GM12878 (cell line): Measurements from ENCODE around the gene MLST8. TPM values are rescaled to one million over a fixed set of nuclear protein-coding genes. Genes with fewer than 3 reads are reported as not detected.

Experiments used
- ATAC-seq: fragments of 200-7000 bp; cut with Tn5 transposase; 3 replicates; pipeline ENCODE4 v1.9.1; 2020; ENCODE audit warnings: mild to moderate bottlenecking, moderate library complexity
- BruUV-seq: library from RNA; stranded (reverse); fragments of 400-500 nt; replicated peaks from 2 replicates; lab custom pipeline; 2021; lab: Mats Ljungman, UMichigan
- CTCF ChIA-PET: fragments of 300-600 bp; sonication (Branson Sonifier 250); formaldehyde crosslinking; extraction: SDS; loops from one replicate; lab custom pipeline; 2021; ENCODE audit warnings: inconsistent platforms; lab: Yijun Ruan, JAX
- POLR2A ChIA-PET: fragments of 350-600 bp; formaldehyde crosslinking; extraction: SDS; loops from one replicate; lab custom pipeline; 2021; ENCODE audit warnings: inconsistent platforms; lab: Charles Lee
- RAD21 ChIA-PET: fragments of 300-600 bp; sonication (Branson Sonifier 250); formaldehyde crosslinking; loops from one replicate; lab custom pipeline; 2023; ENCODE audit warnings: antibody characterized with exemption; ENCODE audit not compliant: unreplicated experiment; lab: Charles Lee
- SMC1A ChIA-PET: fragments of 300-600 bp; sonication (Branson Sonifier 250); formaldehyde crosslinking; loops from one replicate; lab custom pipeline; 2023; ENCODE audit not compliant: unreplicated experiment, uncharacterized antibody; lab: Charles Lee
- DNase-seq: peaks from one replicate; pipeline ENCODE4 v3.0.0-alpha.2; 2011; ENCODE audit warnings: low read depth, low spot score
- FAIRE-seq: peaks from 3 replicates; lab custom pipeline; 2011; peaks lifted over from hg19 to GRCh38; lab: Jason Lieb, UNC
- H2AFZ ChIP-seq: 2 replicates; pipeline ENCODE4 v1.6.0; 2011; ENCODE audit warnings: low read depth, low read length, control low read depth; ENCODE audit not compliant: control insufficient read depth
- H3K27ac ChIP-seq: 2 replicates; pipeline ENCODE4 v1.5.1; 2011; ENCODE audit warnings: control low read depth; ENCODE audit not compliant: control insufficient read depth, insufficient read depth
- H3K27me3 ChIP-seq, 2 experiments: replicated peaks in 1 of 2; 2 replicates each; pipeline versions ENCODE4 v1.6.0 to v1.6.1; 2011; ENCODE audit warnings: low read length in 1 of 2; ENCODE audit not compliant: control insufficient read depth in 2 of 2, insufficient read depth in 2 of 2
- H3K36me3 ChIP-seq, 2 experiments: 2 replicates each; pipeline ENCODE4 v1.5.1; 2011; ENCODE audit warnings: low read length in 1 of 2; ENCODE audit not compliant: control insufficient read depth in 2 of 2, insufficient read depth in 2 of 2
- H3K4me1 ChIP-seq: 2 replicates; pipeline ENCODE4 v1.6.1; 2011; ENCODE audit warnings: mild to moderate bottlenecking, low read length, moderate library complexity, mixed read lengths; ENCODE audit not compliant: control insufficient read depth, insufficient read depth
- H3K4me2 ChIP-seq: 2 replicates; pipeline ENCODE4 v1.6.0; 2011; ENCODE audit warnings: control low read depth; ENCODE audit not compliant: control insufficient read depth, insufficient read depth
- H3K4me3 ChIP-seq: fragments of 200-600 bp; sonication (generic); 2 replicates; pipeline ENCODE4 v1.5.1; 2016
- H3K79me2 ChIP-seq: 2 replicates; pipeline ENCODE4 v1.6.0; 2011; ENCODE audit warnings: low read length; ENCODE audit not compliant: control insufficient read depth, insufficient read depth
- H3K9ac ChIP-seq: 2 replicates; pipeline ENCODE4 v1.8.0; 2011; ENCODE audit warnings: low read length, control low read depth, mixed read lengths; ENCODE audit not compliant: control insufficient read depth, insufficient read depth
- H3K9me3 ChIP-seq: replicated peaks from 3 replicates; pipeline ENCODE4 v1.5.1; 2011; ENCODE audit warnings: mild to moderate bottlenecking, low read length; ENCODE audit not compliant: control insufficient read depth, insufficient read depth
- H4K20me1 ChIP-seq: 2 replicates; pipeline ENCODE4 v1.6.0; 2011; ENCODE audit not compliant: control insufficient read depth, insufficient read depth
- BACH1 ChIP-seq: fragments of 450-650 bp; IDR thresholded peaks from 2 replicates; pipeline ENCODE4 v1.6.1; 2017; ENCODE audit warnings: mild to moderate bottlenecking, borderline replicate concordance
- MTA2 ChIP-seq: fragments of 450-650 bp; IDR thresholded peaks from 2 replicates; pipeline ENCODE4 v1.6.1; 2016; ENCODE audit warnings: low read depth, mild to moderate bottlenecking, moderate library complexity
- MXI1 ChIP-seq: fragments of 150-350 bp; IDR thresholded peaks from 2 replicates; pipeline ENCODE4 v1.6.1; 2011; ENCODE audit warnings: low read depth, mild to moderate bottlenecking, inconsistent platforms, low read length, improper control_type of control experiment
- NR2C1 ChIP-seq: fragments of 450-650 bp; IDR thresholded peaks from 2 replicates; pipeline ENCODE4 v1.6.1; 2017; ENCODE audit warnings: antibody characterized with exemption, mild to moderate bottlenecking, moderate library complexity
- NR2C2 ChIP-seq: IDR thresholded peaks from 2 replicates; pipeline ENCODE4 v1.6.1; 2011; ENCODE audit warnings: borderline replicate concordance, low read depth; ENCODE audit not compliant: control insufficient read depth, insufficient read length
- NR2F1 ChIP-seq: fragments of 450-650 bp; conservative IDR thresholded peaks from 2 replicates; pipeline ENCODE4 v1.6.1; 2017; ENCODE audit warnings: mild to moderate bottlenecking
- RUNX3 ChIP-seq: IDR thresholded peaks from 2 replicates; pipeline ENCODE4 v1.6.1; 2012; ENCODE audit warnings: low read length, inconsistent platforms
- TARDBP ChIP-seq: IDR thresholded peaks from 2 replicates; pipeline ENCODE4 v1.6.1; 2016; ENCODE audit warnings: borderline replicate concordance
- WGBS: methylation state at CpG from one replicate; pipeline ENCODE4 v1.1.6; 2016; ENCODE audit warnings: low lambda C conversion rate; ENCODE audit not compliant: insufficient replicate concordance, insufficient coverage; ENCODE audit errors: missing lambda C conversion rate; 5-methylcytosine and 5-hydroxymethylcytosine counted together
- in situ Hi-C: fragments of 300-500 bp; cut with MboI; formaldehyde crosslinking; loops from 9 replicates; pipeline ENCODE4 v1.14.3; 2018; ENCODE audit warnings: mixed read lengths
- intact Hi-C: fragments of 100-400 bp; cut with micrococcal nuclease; formaldehyde crosslinking; loops from one replicate; pipeline ENCODE4 v1.14.2; 2022; ENCODE audit not compliant: unreplicated experiment
- polyA plus RNA-seq, 11 experiments: library from polyadenylated mRNA; depleted of rRNA in 4 of 11; unstranded in 6 of 11; stranded (reverse) in 5 of 11; fragments of >200 nt; fragmentation: Nextera tagmentation in 4 of 11; fragmentation: Illumina TruSeq in 1 of 11; extraction: Ambion mirVana in 4 of 11; extraction: Trizol in 1 of 11; gene quantifications; 1 replicate in 1 of 11; 2 replicates in 10 of 11; pipeline versions ENCODE4 v1.2.1 to v1.2.3, GENCODE V29; 2011 to 2016; ENCODE audit warnings: inconsistent platforms in 2 of 11, missing spikeins in 2 of 11, low read depth in 1 of 11
- total RNA-seq, 4 experiments: library from RNA; depleted of rRNA in 3 of 4; stranded (reverse); fragments of >200 nt in 3 of 4; fragmentation: Illumina TruSeq in 1 of 4; extraction: Trizol in 1 of 4; gene quantifications; 2 replicates each; pipeline versions ENCODE4 v1.2.1 to v1.2.3, GENCODE V29; 2013 to 2021
- TF ChIP-seq, protein P1 (sequence below): fragments of 450-650 bp; IDR thresholded peaks from 2 replicates; pipeline ENCODE4 v1.6.1; 2017; ENCODE audit warnings: mild to moderate bottlenecking, moderate library complexity

The MLST8 gene
- total and polyA plus RNA-seq, 10 of the 15 experiments (the other 5 are each of a cell fraction or from before 2014, with no cell fraction given) = 1.0 to 114 (median 64.2) TPM

GRCh38 chr16:2205967-2206313 lies 686 bp downstream of the MLST8 start:
- ChIA-PET SMC1A (no interaction called here), POLR2A (interaction anchor here (0.9 to 1.5 kb wide), 3 partner anchors 9 to 46 kb away, joined by 4 to 5 read pairs (median 4); partner anchors contain the start of genes ECI1 and PGP), RAD21 (interaction anchor here (1.5 kb wide), 1 partner anchor 9 kb away, joined by 3 read pairs; the partner anchor contains the start of gene PGP), CTCF (interaction anchor here (1.3 kb wide), 1 partner anchor 9 kb away, joined by 6 read pairs; the partner anchor contains the start of gene PGP)
- TF ChIP-seq, protein P1, sequence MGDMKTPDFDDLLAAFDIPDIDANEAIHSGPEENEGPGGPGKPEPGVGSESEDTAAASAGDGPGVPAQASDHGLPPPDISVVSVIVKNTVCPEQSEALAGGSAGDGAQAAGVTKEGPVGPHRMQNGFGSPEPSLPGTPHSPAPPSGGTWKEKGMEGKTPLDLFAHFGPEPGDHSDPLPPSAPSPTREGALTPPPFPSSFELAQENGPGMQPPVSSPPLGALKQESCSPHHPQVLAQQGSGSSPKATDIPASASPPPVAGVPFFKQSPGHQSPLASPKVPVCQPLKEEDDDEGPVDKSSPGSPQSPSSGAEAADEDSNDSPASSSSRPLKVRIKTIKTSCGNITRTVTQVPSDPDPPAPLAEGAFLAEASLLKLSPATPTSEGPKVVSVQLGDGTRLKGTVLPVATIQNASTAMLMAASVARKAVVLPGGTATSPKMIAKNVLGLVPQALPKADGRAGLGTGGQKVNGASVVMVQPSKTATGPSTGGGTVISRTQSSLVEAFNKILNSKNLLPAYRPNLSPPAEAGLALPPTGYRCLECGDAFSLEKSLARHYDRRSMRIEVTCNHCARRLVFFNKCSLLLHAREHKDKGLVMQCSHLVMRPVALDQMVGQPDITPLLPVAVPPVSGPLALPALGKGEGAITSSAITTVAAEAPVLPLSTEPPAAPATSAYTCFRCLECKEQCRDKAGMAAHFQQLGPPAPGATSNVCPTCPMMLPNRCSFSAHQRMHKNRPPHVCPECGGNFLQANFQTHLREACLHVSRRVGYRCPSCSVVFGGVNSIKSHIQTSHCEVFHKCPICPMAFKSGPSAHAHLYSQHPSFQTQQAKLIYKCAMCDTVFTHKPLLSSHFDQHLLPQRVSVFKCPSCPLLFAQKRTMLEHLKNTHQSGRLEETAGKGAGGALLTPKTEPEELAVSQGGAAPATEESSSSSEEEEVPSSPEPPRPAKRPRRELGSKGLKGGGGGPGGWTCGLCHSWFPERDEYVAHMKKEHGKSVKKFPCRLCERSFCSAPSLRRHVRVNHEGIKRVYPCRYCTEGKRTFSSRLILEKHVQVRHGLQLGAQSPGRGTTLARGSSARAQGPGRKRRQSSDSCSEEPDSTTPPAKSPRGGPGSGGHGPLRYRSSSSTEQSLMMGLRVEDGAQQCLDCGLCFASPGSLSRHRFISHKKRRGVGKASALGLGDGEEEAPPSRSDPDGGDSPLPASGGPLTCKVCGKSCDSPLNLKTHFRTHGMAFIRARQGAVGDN = no peak
- peak; percentile 90 for TF ChIP-seq NR2C1
- 0 out of 2 replicates have a peak, but pooled peaks have one; percentile 19 for TF ChIP-seq MTA2
- peak; percentile 65 for TF ChIP-seq NR2C2
- TF ChIP-seq MXI1 = 0 out of 2 replicates have a peak, but pooled peaks have one; percentile 12
- no peak for TF ChIP-seq BACH1
- peak; percentile 97 for TF ChIP-seq NR2F1
- no peak for TF ChIP-seq RUNX3
- TF ChIP-seq TARDBP = no peak
- ATAC-seq (peak; percentile 52), FAIRE-seq (no peak), DNase-seq (no peak)
- Histone ChIP-seq H3K79me2 (peaks cover 20% of the 10 kb centered on the region), H3K36me3 (peaks cover 8 to 19% of the 10 kb centered on the region in 2 experiments; a peak in 3 of 4 replicates), H3K27me3 (no peaks in the 10 kb centered on the region), H2AFZ (peak overlapping the region; percentile 87), H3K27ac (peak overlapping the region; percentile 96), H4K20me1 (no peaks in the 10 kb centered on the region), H3K9me3 (no peaks in the 10 kb centered on the region), H3K9ac (peak overlapping the region; percentile 78), H3K4me2 (peak overlapping the region; percentile 89), H3K4me1 (peaks cover 6% of the 10 kb centered on the region; the same call in 1 of the 2 replicates), H3K4me3 (peak overlapping the region; percentile 93)
- in situ Hi-C loops = no loop called here
- TSS peak; percentile 70 for BruUV-seq
- intact Hi-C loops = loop anchor here (5.0 kb wide), 1 partner anchor 46 kb away; the partner anchor contains the start of gene ECI1
- WGBS = 2% methylated on average over 16 of the region's 16 CpGs
